ENCODE measurements around the gene C1QL1. TPM values are rescaled to one million over a fixed set of nuclear protein-coding genes. Genes with fewer than 3 reads are reported as not detected.

The C1QL1 gene
- total RNA-seq, 1 experiment from 2014 or later = 3.5 TPM

DNA sequence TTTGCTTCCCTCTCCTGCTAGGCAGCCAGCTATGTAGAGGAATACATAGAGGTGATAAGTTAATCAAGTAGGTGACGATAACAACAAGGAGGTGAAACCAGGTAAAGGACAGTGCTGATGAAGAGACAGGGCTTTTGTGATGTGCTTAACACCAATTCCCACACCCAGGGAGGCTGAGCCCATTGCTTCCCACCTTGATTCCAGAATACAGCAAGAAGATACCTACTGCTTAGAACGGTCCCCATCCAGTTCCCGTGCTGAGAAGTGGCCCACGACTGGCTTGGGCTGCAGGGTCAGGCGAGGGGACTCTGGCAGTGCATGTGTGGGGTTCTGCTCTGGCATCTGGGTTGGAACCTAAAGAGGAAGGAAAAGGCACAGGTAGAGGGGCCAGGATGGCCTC is 36.7 kb downstream of the C1QL1 start:
- H3K4me1 ChIP-seq (ENCODE audit: control insufficient read depth in 1 of 2, insufficient read depth in 2 of 2, low read length in 2 of 2) = no peaks in the 10 kb centered on the region
- H3K9me3 ChIP-seq (ENCODE audit: control insufficient read depth in 1 of 2, insufficient read depth in 1 of 2, low read depth in 1 of 2, low read length in 2 of 2) = no peaks in the 10 kb centered on the region
- intact Hi-C loops (cut with micrococcal nuclease) = no loop called here
- H3K4me3 ChIP-seq (replicated peaks in 1 of 2; ENCODE audit: low read depth in 1 of 2, low read length in 2 of 2) = no peak overlapping the region
- ChIA-PET POLR2A (no interaction called here), CTCF (interaction anchor here (0.9 kb wide), 1 partner anchor 11 kb away, joined by 4 read pairs; no protein-coding TSS in a partner anchor), RAD21 (ENCODE audit: low non-redundant PET in 1 of 2, low total read pairs in 2 of 2, uncharacterized antibody in 2 of 2, unreplicated experiment in 2 of 2) (no interaction called here)
- H4K20me1 ChIP-seq (ENCODE audit: insufficient read depth) = no peaks in the 10 kb centered on the region
- no peaks in the 10 kb centered on the region for H3K27me3 ChIP-seq (ENCODE audit: insufficient read depth, low read length)
- no peak overlapping the region for H3K4me2 ChIP-seq (ENCODE audit: low read length)
- no peak for TF ChIP-seq ZFX (IDR thresholded peaks at IDR 0.05)
- no peak for TF ChIP-seq ELF1 (IDR thresholded peaks at IDR 0.05; ENCODE audit: borderline replicate concordance, low read depth)
- no peak for TF ChIP-seq EGR1 (IDR thresholded peaks at IDR 0.05; ENCODE audit: low read depth)
- no peak for TF ChIP-seq SRF (IDR thresholded peaks at IDR 0.05; ENCODE audit: low read depth)
- TF ChIP-seq, protein P1, sequence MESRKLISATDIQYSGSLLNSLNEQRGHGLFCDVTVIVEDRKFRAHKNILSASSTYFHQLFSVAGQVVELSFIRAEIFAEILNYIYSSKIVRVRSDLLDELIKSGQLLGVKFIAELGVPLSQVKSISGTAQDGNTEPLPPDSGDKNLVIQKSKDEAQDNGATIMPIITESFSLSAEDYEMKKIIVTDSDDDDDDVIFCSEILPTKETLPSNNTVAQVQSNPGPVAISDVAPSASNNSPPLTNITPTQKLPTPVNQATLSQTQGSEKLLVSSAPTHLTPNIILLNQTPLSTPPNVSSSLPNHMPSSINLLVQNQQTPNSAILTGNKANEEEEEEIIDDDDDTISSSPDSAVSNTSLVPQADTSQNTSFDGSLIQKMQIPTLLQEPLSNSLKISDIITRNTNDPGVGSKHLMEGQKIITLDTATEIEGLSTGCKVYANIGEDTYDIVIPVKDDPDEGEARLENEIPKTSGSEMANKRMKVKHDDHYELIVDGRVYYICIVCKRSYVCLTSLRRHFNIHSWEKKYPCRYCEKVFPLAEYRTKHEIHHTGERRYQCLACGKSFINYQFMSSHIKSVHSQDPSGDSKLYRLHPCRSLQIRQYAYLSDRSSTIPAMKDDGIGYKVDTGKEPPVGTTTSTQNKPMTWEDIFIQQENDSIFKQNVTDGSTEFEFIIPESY (IDR thresholded peaks at IDR 0.05; ENCODE audit: extremely low read depth, insufficient replicate concordance, low read length) = no peak
- TF ChIP-seq POLR2A (IDR thresholded peaks at IDR 0.05; ENCODE audit: borderline replicate concordance, extremely low read depth, insufficient read depth, insufficient read length) = no peak
- no peak for TF ChIP-seq EZH2phosphoT487 (IDR thresholded peaks at IDR 0.05; ENCODE audit: borderline replicate concordance)
- no peak for TF ChIP-seq SIN3A (IDR thresholded peaks at IDR 0.05; ENCODE audit: low read depth)
- TF ChIP-seq FOSL1 (IDR thresholded peaks at IDR 0.05; ENCODE audit: low read depth) = no peak
- no peak for TF ChIP-seq CBX3 (IDR thresholded peaks at IDR 0.05; ENCODE audit: low read depth)
- no peak for TF ChIP-seq SP1 (IDR thresholded peaks at IDR 0.05; ENCODE audit: low read depth)
- no peak for TF ChIP-seq RAD21 (IDR thresholded peaks at IDR 0.05; ENCODE audit: low read depth)
- TF ChIP-seq, protein P2, sequence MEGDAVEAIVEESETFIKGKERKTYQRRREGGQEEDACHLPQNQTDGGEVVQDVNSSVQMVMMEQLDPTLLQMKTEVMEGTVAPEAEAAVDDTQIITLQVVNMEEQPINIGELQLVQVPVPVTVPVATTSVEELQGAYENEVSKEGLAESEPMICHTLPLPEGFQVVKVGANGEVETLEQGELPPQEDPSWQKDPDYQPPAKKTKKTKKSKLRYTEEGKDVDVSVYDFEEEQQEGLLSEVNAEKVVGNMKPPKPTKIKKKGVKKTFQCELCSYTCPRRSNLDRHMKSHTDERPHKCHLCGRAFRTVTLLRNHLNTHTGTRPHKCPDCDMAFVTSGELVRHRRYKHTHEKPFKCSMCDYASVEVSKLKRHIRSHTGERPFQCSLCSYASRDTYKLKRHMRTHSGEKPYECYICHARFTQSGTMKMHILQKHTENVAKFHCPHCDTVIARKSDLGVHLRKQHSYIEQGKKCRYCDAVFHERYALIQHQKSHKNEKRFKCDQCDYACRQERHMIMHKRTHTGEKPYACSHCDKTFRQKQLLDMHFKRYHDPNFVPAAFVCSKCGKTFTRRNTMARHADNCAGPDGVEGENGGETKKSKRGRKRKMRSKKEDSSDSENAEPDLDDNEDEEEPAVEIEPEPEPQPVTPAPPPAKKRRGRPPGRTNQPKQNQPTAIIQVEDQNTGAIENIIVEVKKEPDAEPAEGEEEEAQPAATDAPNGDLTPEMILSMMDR (IDR thresholded peaks at IDR 0.05 in 2 of 3, conservative IDR thresholded peaks at IDR 0.05 in 1 of 3; ENCODE audit: borderline replicate concordance in 1 of 3, insufficient read depth in 1 of 3, low read depth in 2 of 3, low read length in 2 of 3) = no peak
- TF ChIP-seq EZH2 (IDR thresholded peaks at IDR 0.05) = no peak
- TF ChIP-seq, protein P3, sequence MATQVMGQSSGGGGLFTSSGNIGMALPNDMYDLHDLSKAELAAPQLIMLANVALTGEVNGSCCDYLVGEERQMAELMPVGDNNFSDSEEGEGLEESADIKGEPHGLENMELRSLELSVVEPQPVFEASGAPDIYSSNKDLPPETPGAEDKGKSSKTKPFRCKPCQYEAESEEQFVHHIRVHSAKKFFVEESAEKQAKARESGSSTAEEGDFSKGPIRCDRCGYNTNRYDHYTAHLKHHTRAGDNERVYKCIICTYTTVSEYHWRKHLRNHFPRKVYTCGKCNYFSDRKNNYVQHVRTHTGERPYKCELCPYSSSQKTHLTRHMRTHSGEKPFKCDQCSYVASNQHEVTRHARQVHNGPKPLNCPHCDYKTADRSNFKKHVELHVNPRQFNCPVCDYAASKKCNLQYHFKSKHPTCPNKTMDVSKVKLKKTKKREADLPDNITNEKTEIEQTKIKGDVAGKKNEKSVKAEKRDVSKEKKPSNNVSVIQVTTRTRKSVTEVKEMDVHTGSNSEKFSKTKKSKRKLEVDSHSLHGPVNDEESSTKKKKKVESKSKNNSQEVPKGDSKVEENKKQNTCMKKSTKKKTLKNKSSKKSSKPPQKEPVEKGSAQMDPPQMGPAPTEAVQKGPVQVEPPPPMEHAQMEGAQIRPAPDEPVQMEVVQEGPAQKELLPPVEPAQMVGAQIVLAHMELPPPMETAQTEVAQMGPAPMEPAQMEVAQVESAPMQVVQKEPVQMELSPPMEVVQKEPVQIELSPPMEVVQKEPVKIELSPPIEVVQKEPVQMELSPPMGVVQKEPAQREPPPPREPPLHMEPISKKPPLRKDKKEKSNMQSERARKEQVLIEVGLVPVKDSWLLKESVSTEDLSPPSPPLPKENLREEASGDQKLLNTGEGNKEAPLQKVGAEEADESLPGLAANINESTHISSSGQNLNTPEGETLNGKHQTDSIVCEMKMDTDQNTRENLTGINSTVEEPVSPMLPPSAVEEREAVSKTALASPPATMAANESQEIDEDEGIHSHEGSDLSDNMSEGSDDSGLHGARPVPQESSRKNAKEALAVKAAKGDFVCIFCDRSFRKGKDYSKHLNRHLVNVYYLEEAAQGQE (IDR thresholded peaks at IDR 0.05; ENCODE audit: low read depth) = no peak
- no peak overlapping the region for H3K9ac ChIP-seq (ENCODE audit: low read length)
- no TSS peak for BruUV-seq (replicated peaks)
- H3K36me3 ChIP-seq (ENCODE audit: control insufficient read depth in 1 of 2, insufficient read depth in 2 of 2, low read length in 2 of 2) = peaks cover 56 to 88% of the 10 kb centered on the region in 2 experiments
- ATAC-seq = no peak
- H3K79me2 ChIP-seq (ENCODE audit: insufficient read depth, low read length) = peaks cover 16% of the 10 kb centered on the region; the same call in 1 of the 2 replicates
- H3K27ac ChIP-seq (ENCODE audit: low read depth, low read length) = no peak overlapping the region
- H3K9me2 ChIP-seq (ENCODE audit: insufficient read depth) = no peaks in the 10 kb centered on the region
- no peak for DNase-seq (ENCODE audit: low read depth, low spot score)
- no peak overlapping the region for H2AFZ ChIP-seq (ENCODE audit: low read depth, low read length, poor library complexity, severe bottlenecking)
